HepG2 (cell line): ENCODE measurements around the gene EYA2. TPM values are rescaled to one million over a fixed set of nuclear protein-coding genes. Genes with fewer than 3 reads are reported as not detected.
A peak's percentile ranks its signal among the peaks of the same experiment; 100 is the strongest.

Experiments used
- ATF7-NPFF ChIP-seq: sonication (generic); formaldehyde crosslinking; IDR thresholded peaks from 2 replicates; pipeline ENCODE4 v1.8.1; 2023; ENCODE audit warnings: mild to moderate bottlenecking, low read depth, missing genetic modification reagents, moderate library complexity
- CHD4 ChIP-seq: fragments of 200-600 bp; sonication (generic); IDR thresholded peaks from 2 replicates; pipeline ENCODE4 v1.7.0; 2017; ENCODE audit warnings: mild to moderate bottlenecking, low read length, borderline replicate concordance
- HCFC1 ChIP-seq: fragments of 150-350 bp; IDR thresholded peaks from 2 replicates; pipeline ENCODE4 v1.6.1; 2014; ENCODE audit warnings: low read depth, low read length
- HDAC1 ChIP-seq: sonication (generic); formaldehyde crosslinking; IDR thresholded peaks from 2 replicates; pipeline ENCODE4 v1.5.1; 2020; ENCODE audit warnings: mild to moderate bottlenecking, missing genetic modification reagents
- IRF2 ChIP-seq: IDR thresholded peaks from 2 replicates; pipeline ENCODE4 v1.6.1; 2018; ENCODE audit warnings: missing genetic modification reagents, missing compliant biosample characterization
- MEIS2 ChIP-seq: sonication (generic); formaldehyde crosslinking; IDR thresholded peaks from 2 replicates; pipeline ENCODE4 v1.9.0; 2021; ENCODE audit warnings: mild to moderate bottlenecking, missing genetic modification reagents
- MIER2 ChIP-seq: IDR thresholded peaks from 2 replicates; pipeline ENCODE4 v1.6.1; 2016; ENCODE audit warnings: missing biosample characterization, missing genetic modification reagents
- NR2F6 ChIP-seq, 2 experiments: IDR thresholded peaks; 2 replicates each; pipeline ENCODE4 v1.6.1; 2016; ENCODE audit warnings: antibody characterized with exemption in 1 of 2, mild to moderate bottlenecking in 1 of 2
- TBL1XR1 ChIP-seq: fragments of 150-350 bp; IDR thresholded peaks from 2 replicates; pipeline ENCODE4 v1.6.1; 2014; ENCODE audit warnings: borderline replicate concordance, low read length; ENCODE audit not compliant: partially characterized antibody
- ZNF234 ChIP-seq: sonication (generic); formaldehyde crosslinking; conservative IDR thresholded peaks from 2 replicates; pipeline ENCODE4 v1.5.1; 2020; ENCODE audit warnings: mild to moderate bottlenecking, missing genetic modification reagents
- ZNF547 ChIP-seq: sonication (generic); formaldehyde crosslinking; IDR thresholded peaks from 2 replicates; pipeline ENCODE4 v1.5.1; 2020; ENCODE audit warnings: mild to moderate bottlenecking, missing genetic modification reagents
- ZNF562 ChIP-seq: sonication (generic); formaldehyde crosslinking; IDR thresholded peaks from 2 replicates; pipeline ENCODE4 v1.8.0; 2022; ENCODE audit warnings: missing genetic modification reagents, borderline replicate concordance
- ZNF790 ChIP-seq: sonication (generic); formaldehyde crosslinking; IDR thresholded peaks from 2 replicates; pipeline ENCODE4 v1.8.0; 2022; ENCODE audit warnings: missing genetic modification reagents, mild to moderate bottlenecking, borderline replicate concordance
- polyA plus RNA-seq, 8 experiments: library from polyadenylated mRNA; depleted of rRNA in 3 of 8; stranded (reverse) in 7 of 8; unstranded in 1 of 8; fragments of >200 nt; fragmentation: Illumina TruSeq in 4 of 8; extraction: Trizol in 4 of 8; gene quantifications; 2 replicates each; pipeline versions ENCODE4 v1.2.1 to v1.2.3, GENCODE V29; 2011 to 2016; ENCODE audit warnings: low read depth in 4 of 8, missing spikeins in 1 of 8, mixed read lengths in 1 of 8; ENCODE audit not compliant: insufficient read depth in 1 of 8
- total RNA-seq, 5 experiments: library from RNA; depleted of rRNA; stranded (reverse); fragments of >200 nt; fragmentation: Illumina TruSeq; extraction: Trizol; gene quantifications; 2 replicates each; pipeline ENCODE4 v1.2.3, GENCODE V29; 2016; ENCODE audit warnings: low read depth in 1 of 5
- TF ChIP-seq, protein P1 (sequence below): sonication (generic); formaldehyde crosslinking; IDR thresholded peaks from 2 replicates; pipeline ENCODE4 v1.4.0; 2020; ENCODE audit warnings: missing genetic modification reagents
- TF ChIP-seq, protein P2 (sequence below): sonication (generic); formaldehyde crosslinking; IDR thresholded peaks from 2 replicates; pipeline ENCODE4 v1.5.1; 2020; ENCODE audit warnings: missing genetic modification reagents, mild to moderate bottlenecking, borderline replicate concordance

The EYA2 gene
- total and polyA plus RNA-seq, 2 of the 13 experiments (the other 11 are each of a cell fraction or from before 2014, with no cell fraction given), result not detected

DNA sequence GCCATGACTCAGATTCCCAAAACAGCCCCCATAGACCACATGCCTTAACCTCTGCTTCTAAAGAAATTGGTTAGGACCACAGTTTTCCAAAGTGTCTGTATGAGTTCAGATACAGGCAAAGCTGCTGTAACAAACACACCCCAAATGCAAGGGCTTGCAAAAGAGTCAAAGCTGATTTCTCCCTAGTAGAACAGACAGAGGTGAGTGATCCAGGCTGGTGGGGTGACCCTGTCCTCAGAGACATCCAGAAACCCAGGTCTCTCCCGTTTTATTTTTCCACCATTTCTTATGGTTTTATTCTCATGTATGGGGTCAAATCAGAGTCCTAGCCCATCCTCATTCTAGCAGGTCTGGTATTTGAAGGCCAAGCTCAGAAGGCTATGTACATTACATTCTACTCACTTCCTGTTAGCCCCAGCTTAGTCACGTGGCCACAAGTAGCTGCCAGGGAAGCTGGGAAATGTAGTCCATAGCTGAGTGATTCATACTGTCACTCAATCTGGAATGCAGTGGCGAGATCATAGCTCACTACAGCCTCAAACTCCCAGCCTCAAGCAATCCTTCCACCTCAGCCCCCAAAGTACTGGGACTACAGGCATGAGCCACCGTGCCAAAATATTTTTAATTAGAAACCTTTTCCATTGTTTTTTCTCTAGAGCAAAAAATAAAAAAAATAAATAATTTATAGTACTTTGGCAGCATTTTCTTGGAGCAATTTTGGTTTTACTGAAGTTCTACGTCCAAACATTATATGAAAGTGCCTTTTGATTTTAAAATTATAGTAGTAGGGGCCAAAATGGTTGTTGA, 286.6 kb downstream of the EYA2 start (continued):
- TF ChIP-seq NR2F6 (IDR thresholded peaks at IDR 0.05) (no peak), NR2F6 (CRISPR knock-in tag; IDR thresholded peaks at IDR 0.05) (peak; percentile 40; the same call in 1 of the 2 replicates), MEIS2 (CRISPR knock-in tag) (peak; percentile 52; the same call in 1 of the 2 replicates), HCFC1 (peak; percentile 98), ZNF547 (CRISPR knock-in tag) (0 out of 2 replicates have a peak, but pooled peaks have one; percentile 53), ATF7-NPFF (CRISPR knock-in tag) (no peak), HDAC1 (peak; percentile 24; the same call in 1 of the 2 replicates), CHD4 (0 out of 2 replicates have a peak, but pooled peaks have one; percentile 39), IRF2 (CRISPR knock-in tag) (peak; percentile 95), ZNF562 (CRISPR knock-in tag) (no peak), ZNF790 (CRISPR knock-in tag) (peak; percentile 38; the same call in 1 of the 2 replicates), TBL1XR1 (peak; percentile 67), ZNF234 (CRISPR knock-in tag) (no peak), MIER2 (CRISPR knock-in tag) (peak; percentile 54; the same call in 1 of the 2 replicates)
- TF ChIP-seq, protein P1, sequence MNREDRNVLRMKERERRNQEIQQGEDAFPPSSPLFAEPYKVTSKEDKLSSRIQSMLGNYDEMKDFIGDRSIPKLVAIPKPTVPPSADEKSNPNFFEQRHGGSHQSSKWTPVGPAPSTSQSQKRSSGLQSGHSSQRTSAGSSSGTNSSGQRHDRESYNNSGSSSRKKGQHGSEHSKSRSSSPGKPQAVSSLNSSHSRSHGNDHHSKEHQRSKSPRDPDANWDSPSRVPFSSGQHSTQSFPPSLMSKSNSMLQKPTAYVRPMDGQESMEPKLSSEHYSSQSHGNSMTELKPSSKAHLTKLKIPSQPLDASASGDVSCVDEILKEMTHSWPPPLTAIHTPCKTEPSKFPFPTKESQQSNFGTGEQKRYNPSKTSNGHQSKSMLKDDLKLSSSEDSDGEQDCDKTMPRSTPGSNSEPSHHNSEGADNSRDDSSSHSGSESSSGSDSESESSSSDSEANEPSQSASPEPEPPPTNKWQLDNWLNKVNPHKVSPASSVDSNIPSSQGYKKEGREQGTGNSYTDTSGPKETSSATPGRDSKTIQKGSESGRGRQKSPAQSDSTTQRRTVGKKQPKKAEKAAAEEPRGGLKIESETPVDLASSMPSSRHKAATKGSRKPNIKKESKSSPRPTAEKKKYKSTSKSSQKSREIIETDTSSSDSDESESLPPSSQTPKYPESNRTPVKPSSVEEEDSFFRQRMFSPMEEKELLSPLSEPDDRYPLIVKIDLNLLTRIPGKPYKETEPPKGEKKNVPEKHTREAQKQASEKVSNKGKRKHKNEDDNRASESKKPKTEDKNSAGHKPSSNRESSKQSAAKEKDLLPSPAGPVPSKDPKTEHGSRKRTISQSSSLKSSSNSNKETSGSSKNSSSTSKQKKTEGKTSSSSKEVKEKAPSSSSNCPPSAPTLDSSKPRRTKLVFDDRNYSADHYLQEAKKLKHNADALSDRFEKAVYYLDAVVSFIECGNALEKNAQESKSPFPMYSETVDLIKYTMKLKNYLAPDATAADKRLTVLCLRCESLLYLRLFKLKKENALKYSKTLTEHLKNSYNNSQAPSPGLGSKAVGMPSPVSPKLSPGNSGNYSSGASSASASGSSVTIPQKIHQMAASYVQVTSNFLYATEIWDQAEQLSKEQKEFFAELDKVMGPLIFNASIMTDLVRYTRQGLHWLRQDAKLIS, result 0 out of 2 replicates have a peak, but pooled peaks have one; percentile 5
- TF ChIP-seq, protein P2, sequence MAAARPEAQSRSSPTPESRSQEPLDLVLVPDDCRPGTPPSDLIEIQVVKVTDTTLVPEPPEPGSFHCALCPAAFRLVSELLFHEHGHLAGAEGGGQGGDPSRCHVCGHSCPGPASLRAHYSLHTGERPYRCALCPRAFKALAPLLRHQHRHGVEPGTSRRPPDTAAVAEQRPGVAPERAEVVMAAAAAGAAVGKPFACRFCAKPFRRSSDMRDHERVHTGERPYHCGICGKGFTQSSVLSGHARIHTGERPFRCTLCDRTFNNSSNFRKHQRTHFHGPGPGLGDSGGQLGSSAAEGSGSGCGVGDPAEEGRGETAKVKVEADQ, result 0 out of 2 replicates have a peak, but pooled peaks have one; percentile 36
